ENCODE data around the gene RSKR. TPM values are rescaled to one million over a fixed set of nuclear protein-coding genes. Genes with fewer than 3 reads are reported as not detected.

Gene RSKR
- total and polyA plus RNA-seq, 2 experiments from 2014 or later: 7.5 to 38.8 TPM

DNA sequence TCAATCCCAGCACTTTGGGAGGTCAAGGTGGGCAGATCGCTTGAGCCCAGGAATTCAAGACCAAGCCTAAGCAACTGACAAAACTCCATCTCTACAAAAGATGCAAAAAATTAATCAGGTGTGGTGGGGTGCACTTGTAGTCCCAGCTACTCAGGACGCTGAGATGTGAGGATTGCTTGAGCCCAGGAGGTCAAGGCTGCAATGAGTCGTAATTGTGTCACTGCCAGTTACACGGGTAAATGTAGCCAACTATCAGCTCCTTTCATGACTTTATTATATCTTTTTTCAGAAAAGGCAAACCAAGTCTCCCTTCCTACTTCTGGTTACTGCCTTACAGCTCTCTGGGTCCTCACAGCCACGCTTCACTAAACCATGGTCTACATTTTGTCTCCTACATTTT, 43.8 kb upstream of the RSKR start:
- H3K79me2 ChIP-seq (replicated peaks; ENCODE audit: insufficient read depth): peaks cover 62% of the 10 kb centered on the region
- TF ChIP-seq, protein P1, sequence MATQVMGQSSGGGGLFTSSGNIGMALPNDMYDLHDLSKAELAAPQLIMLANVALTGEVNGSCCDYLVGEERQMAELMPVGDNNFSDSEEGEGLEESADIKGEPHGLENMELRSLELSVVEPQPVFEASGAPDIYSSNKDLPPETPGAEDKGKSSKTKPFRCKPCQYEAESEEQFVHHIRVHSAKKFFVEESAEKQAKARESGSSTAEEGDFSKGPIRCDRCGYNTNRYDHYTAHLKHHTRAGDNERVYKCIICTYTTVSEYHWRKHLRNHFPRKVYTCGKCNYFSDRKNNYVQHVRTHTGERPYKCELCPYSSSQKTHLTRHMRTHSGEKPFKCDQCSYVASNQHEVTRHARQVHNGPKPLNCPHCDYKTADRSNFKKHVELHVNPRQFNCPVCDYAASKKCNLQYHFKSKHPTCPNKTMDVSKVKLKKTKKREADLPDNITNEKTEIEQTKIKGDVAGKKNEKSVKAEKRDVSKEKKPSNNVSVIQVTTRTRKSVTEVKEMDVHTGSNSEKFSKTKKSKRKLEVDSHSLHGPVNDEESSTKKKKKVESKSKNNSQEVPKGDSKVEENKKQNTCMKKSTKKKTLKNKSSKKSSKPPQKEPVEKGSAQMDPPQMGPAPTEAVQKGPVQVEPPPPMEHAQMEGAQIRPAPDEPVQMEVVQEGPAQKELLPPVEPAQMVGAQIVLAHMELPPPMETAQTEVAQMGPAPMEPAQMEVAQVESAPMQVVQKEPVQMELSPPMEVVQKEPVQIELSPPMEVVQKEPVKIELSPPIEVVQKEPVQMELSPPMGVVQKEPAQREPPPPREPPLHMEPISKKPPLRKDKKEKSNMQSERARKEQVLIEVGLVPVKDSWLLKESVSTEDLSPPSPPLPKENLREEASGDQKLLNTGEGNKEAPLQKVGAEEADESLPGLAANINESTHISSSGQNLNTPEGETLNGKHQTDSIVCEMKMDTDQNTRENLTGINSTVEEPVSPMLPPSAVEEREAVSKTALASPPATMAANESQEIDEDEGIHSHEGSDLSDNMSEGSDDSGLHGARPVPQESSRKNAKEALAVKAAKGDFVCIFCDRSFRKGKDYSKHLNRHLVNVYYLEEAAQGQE (IDR thresholded peaks at IDR 0.05; ENCODE audit: unreplicated experiment): no peak
- TF ChIP-seq, protein P2, sequence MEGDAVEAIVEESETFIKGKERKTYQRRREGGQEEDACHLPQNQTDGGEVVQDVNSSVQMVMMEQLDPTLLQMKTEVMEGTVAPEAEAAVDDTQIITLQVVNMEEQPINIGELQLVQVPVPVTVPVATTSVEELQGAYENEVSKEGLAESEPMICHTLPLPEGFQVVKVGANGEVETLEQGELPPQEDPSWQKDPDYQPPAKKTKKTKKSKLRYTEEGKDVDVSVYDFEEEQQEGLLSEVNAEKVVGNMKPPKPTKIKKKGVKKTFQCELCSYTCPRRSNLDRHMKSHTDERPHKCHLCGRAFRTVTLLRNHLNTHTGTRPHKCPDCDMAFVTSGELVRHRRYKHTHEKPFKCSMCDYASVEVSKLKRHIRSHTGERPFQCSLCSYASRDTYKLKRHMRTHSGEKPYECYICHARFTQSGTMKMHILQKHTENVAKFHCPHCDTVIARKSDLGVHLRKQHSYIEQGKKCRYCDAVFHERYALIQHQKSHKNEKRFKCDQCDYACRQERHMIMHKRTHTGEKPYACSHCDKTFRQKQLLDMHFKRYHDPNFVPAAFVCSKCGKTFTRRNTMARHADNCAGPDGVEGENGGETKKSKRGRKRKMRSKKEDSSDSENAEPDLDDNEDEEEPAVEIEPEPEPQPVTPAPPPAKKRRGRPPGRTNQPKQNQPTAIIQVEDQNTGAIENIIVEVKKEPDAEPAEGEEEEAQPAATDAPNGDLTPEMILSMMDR (conservative IDR thresholded peaks at IDR 0.05; ENCODE audit: low read depth in 2 of 2): no peak
- no peak for TF ChIP-seq ZNF114 (CRISPR knock-in tag; IDR thresholded peaks at IDR 0.05)
- TF ChIP-seq ZNF331 (CRISPR knock-in tag; IDR thresholded peaks at IDR 0.05; ENCODE audit: low read depth): no peak
- no peak for TF ChIP-seq EZH2 (IDR thresholded peaks at IDR 0.05; ENCODE audit: low read depth, unreplicated experiment)
- TF ChIP-seq POLR2AphosphoS5 (IDR thresholded peaks at IDR 0.05; ENCODE audit: low read depth): no peak
- no peak for TF ChIP-seq NANOG (IDR thresholded peaks at IDR 0.05; ENCODE audit: borderline replicate concordance)
- TF ChIP-seq CREB1 (CRISPR knock-in tag; IDR thresholded peaks at IDR 0.05; ENCODE audit: low read depth): no peak
- no peak overlapping the region for H3K4me3 Mint-ChIP-seq
- DNase-seq (ENCODE audit: low spot score) (no peak), ATAC-seq (no peak)
- H3K27ac ChIP-seq (ENCODE audit: low read depth): no peak overlapping the region
- no peak overlapping the region for H3K4me3 ChIP-seq
- H3K4me1 Mint-ChIP-seq: peaks cover 3% of the 10 kb centered on the region
- no peak overlapping the region for H3K4me2 ChIP-seq
- H2AFZ ChIP-seq: no peak overlapping the region
- H3F3A ChIP-seq (replicated peaks; ENCODE audit: low read depth): 0 out of 2 replicates have a peak, but pooled peaks cover 2% of the 10 kb centered on the region
- peaks cover 5% of the 10 kb centered on the region; the same call in 1 of the 2 replicates for H3K4me1 ChIP-seq (ENCODE audit: insufficient read depth)
- H3K9me3 Mint-ChIP-seq: peaks cover 36% of the 10 kb centered on the region
- peaks cover 47% of the 10 kb centered on the region for H3K36me3 Mint-ChIP-seq (ENCODE audit: low read depth)
- no peak overlapping the region for H3K27ac Mint-ChIP-seq
- peaks cover 22% of the 10 kb centered on the region for H3K36me3 ChIP-seq (ENCODE audit: insufficient read depth)
- peaks cover 3% of the 10 kb centered on the region; the same call in 1 of the 2 replicates for H3K9me2 ChIP-seq (ENCODE audit: insufficient read depth)
- H4K20me1 ChIP-seq (replicated peaks; ENCODE audit: insufficient read depth): peaks cover 11% of the 10 kb centered on the region
- H3K27me3 Mint-ChIP-seq (ENCODE audit: insufficient read depth, low read depth, poor library complexity): peaks cover 10% of the 10 kb centered on the region
- H3K27me3 ChIP-seq (ENCODE audit: insufficient read depth): no peaks in the 10 kb centered on the region

DNA sequence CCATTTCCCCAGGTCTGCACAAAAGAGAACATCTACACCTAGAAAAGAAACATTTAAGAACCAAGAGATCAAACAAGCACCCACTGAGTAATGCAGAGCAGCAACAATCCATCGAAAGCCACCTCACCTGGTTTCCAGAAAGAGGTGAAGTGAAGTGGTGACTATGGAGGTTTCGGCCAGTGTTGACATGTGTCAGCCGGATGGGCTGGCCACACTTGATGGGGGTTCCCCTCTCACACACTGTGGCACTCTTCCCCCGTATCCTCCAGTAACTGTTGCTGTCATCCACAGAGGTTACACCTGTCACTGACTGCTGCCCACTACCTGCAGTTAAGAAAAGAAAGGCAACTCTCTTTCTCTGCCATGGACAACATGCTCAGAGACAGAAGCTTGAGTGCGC, 41.2 kb upstream of the RSKR start:
- Histone ChIP-seq H3K9me2 (ENCODE audit: insufficient read depth) (no peaks in the 10 kb centered on the region), H3K4me2 (no peak overlapping the region), H3K27me3 (ENCODE audit: insufficient read depth) (no peaks in the 10 kb centered on the region), H2AFZ (no peak overlapping the region), H3K27ac (ENCODE audit: low read depth) (no peak overlapping the region), H3K4me3 (no peak overlapping the region), H3K79me2 (replicated peaks; ENCODE audit: insufficient read depth) (peaks cover 46% of the 10 kb centered on the region), H4K20me1 (replicated peaks; ENCODE audit: insufficient read depth) (peaks cover 17% of the 10 kb centered on the region), H3F3A (replicated peaks; ENCODE audit: low read depth) (0 out of 2 replicates have a peak, but pooled peaks cover 2% of the 10 kb centered on the region), H3K36me3 (ENCODE audit: insufficient read depth) (peaks cover 28% of the 10 kb centered on the region), H3K4me1 (ENCODE audit: insufficient read depth) (no peaks in the 10 kb centered on the region)
- Mint-ChIP-seq H3K27me3 (ENCODE audit: insufficient read depth, low read depth, poor library complexity) (no peaks in the 10 kb centered on the region), H3K4me1 (no peaks in the 10 kb centered on the region; the same call in 2 of the 3 replicates), H3K9me3 (peaks cover 23% of the 10 kb centered on the region), H3K36me3 (ENCODE audit: low read depth) (peaks cover 37% of the 10 kb centered on the region), H3K4me3 (no peak overlapping the region), H3K27ac (no peak overlapping the region)
- DNase-seq (ENCODE audit: low spot score) (no peak), ATAC-seq (no peak)
- TF ChIP-seq, protein P2 (conservative IDR thresholded peaks at IDR 0.05; ENCODE audit: low read depth in 2 of 2): no peak
